Epithelial cell of proximal tubule (primary cell): Measurements from ENCODE around the gene TMC1. TPM values are rescaled to one million over a fixed set of nuclear protein-coding genes. Genes with fewer than 3 reads are reported as not detected.
"Not testable (repeated sequence)": the region's sequence is repeated elsewhere in the genome, so short reads cannot be mapped to it uniquely, and the experiment has no call there.

Experiments used
- DNase-seq: peaks from one replicate; pipeline ENCODE4 v3.0.0-alpha.2; 2011; ENCODE audit warnings: low read depth
- H3K4me3 ChIP-seq: 2 replicates; pipeline ENCODE4 v1.5.1; 2011; ENCODE audit warnings: low read depth, mild to moderate bottlenecking, low read length
- CTCF ChIP-seq: conservative IDR thresholded peaks from 2 replicates; pipeline ENCODE4 v1.5.1; 2012; ENCODE audit warnings: low read depth, mild to moderate bottlenecking, low read length
- total RNA-seq: library from RNA; depleted of rRNA; stranded (reverse); fragments of >200 nt; gene quantifications from 2 replicates; pipeline ENCODE4 v1.2.3, GENCODE V29; 2015

Gene TMC1
- total RNA-seq, 1 donor from 2014 or later: not detected

- DNase-seq: no peak
- TF ChIP-seq CTCF: no peak
- H3K4me3 ChIP-seq: no peak overlapping the region
Observed at GRCh38 chr9:72539824-72540347, 18.5 kb downstream of the TMC1 start.

GRCh38 chr9:72540348-72540873 lies 19.0 kb downstream of the TMC1 start:
- DNase-seq: no peak
- no peak overlapping the region for H3K4me3 ChIP-seq
- no peak for TF ChIP-seq CTCF

- not testable (repeated sequence) for DNase-seq, H3K4me3 ChIP-seq
Observed at GRCh38 chr9:72542537-72542833, 21.1 kb downstream of the TMC1 start.

GRCh38 chr9:72542917-72543316 lies 21.5 kb downstream of the TMC1 start:
- TF ChIP-seq CTCF: no peak
- no peak overlapping the region for H3K4me3 ChIP-seq
- no peak for DNase-seq

- H3K4me3 ChIP-seq: no peak overlapping the region
- no peak for TF ChIP-seq CTCF
- DNase-seq: no peak
Observed at GRCh38 chr9:72551306-72551705, 29.9 kb downstream of the TMC1 start.

GRCh38 chr9:72552356-72552755 lies 30.9 kb downstream of the TMC1 start:
- DNase-seq: no peak
- TF ChIP-seq CTCF: no peak
- no peak overlapping the region for H3K4me3 ChIP-seq

GRCh38 chr9:72554221-72554641 lies 32.8 kb downstream of the TMC1 start:
- DNase-seq: peak; percentile 92
- H3K4me3 ChIP-seq: no peak overlapping the region
- TF ChIP-seq CTCF: no peak
